ENCODE measurements around the gene SLC9A3.

DNA sequence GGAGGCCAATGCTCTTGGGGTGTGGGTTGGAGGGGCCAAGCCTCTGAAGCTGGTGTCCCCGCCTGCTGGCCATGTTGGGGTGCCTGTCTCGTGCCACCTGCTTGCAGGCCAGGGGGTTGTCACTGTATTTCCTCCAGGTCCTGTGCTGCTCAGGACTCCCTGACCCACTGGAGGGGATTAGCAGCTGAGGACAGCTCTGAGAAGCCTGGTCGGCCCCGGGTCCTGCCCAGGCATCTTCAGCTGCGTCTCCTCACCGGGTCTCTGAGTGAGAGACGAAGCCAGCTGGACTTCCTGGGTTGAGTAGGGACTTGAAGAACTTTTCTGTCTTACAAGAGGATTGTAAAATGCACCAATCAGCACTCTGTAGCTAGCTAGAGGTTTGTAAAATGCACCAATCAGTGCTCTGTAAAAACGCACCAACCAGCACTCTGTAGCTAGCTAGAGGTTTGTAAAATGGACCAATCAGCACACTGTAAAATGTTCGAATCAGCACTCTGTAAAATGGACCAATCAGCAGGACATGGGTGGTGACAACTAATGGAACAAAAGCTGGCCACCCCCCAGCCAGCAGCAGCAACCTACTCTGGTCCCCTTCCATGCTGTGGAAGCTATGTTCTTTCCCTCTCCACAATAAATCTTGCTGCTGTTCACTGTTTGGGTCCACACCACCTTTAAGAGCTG lies 20.6 kb upstream of the SLC9A3 start:
- no peak for TF ChIP-seq FEZF1 (tag by site-specific recombination; IDR thresholded peaks at IDR 0.05)
- TF ChIP-seq ZNF560 (tag by site-specific recombination; IDR thresholded peaks at IDR 0.05; ENCODE audit: borderline replicate concordance) = no peak
- TF ChIP-seq, protein P1, sequence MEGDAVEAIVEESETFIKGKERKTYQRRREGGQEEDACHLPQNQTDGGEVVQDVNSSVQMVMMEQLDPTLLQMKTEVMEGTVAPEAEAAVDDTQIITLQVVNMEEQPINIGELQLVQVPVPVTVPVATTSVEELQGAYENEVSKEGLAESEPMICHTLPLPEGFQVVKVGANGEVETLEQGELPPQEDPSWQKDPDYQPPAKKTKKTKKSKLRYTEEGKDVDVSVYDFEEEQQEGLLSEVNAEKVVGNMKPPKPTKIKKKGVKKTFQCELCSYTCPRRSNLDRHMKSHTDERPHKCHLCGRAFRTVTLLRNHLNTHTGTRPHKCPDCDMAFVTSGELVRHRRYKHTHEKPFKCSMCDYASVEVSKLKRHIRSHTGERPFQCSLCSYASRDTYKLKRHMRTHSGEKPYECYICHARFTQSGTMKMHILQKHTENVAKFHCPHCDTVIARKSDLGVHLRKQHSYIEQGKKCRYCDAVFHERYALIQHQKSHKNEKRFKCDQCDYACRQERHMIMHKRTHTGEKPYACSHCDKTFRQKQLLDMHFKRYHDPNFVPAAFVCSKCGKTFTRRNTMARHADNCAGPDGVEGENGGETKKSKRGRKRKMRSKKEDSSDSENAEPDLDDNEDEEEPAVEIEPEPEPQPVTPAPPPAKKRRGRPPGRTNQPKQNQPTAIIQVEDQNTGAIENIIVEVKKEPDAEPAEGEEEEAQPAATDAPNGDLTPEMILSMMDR (tag by site-specific recombination; IDR thresholded peaks at IDR 0.05) = no peak
- TF ChIP-seq, protein P2, sequence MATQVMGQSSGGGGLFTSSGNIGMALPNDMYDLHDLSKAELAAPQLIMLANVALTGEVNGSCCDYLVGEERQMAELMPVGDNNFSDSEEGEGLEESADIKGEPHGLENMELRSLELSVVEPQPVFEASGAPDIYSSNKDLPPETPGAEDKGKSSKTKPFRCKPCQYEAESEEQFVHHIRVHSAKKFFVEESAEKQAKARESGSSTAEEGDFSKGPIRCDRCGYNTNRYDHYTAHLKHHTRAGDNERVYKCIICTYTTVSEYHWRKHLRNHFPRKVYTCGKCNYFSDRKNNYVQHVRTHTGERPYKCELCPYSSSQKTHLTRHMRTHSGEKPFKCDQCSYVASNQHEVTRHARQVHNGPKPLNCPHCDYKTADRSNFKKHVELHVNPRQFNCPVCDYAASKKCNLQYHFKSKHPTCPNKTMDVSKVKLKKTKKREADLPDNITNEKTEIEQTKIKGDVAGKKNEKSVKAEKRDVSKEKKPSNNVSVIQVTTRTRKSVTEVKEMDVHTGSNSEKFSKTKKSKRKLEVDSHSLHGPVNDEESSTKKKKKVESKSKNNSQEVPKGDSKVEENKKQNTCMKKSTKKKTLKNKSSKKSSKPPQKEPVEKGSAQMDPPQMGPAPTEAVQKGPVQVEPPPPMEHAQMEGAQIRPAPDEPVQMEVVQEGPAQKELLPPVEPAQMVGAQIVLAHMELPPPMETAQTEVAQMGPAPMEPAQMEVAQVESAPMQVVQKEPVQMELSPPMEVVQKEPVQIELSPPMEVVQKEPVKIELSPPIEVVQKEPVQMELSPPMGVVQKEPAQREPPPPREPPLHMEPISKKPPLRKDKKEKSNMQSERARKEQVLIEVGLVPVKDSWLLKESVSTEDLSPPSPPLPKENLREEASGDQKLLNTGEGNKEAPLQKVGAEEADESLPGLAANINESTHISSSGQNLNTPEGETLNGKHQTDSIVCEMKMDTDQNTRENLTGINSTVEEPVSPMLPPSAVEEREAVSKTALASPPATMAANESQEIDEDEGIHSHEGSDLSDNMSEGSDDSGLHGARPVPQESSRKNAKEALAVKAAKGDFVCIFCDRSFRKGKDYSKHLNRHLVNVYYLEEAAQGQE (tag by site-specific recombination; IDR thresholded peaks at IDR 0.05) = no peak
- TF ChIP-seq YY1 (tag by site-specific recombination; IDR thresholded peaks at IDR 0.05) = no peak
- no peak for TF ChIP-seq HIC1 (tag by site-specific recombination; IDR thresholded peaks at IDR 0.05)
- no peak for TF ChIP-seq KLF1 (tag by site-specific recombination; IDR thresholded peaks at IDR 0.05)
- no peak for TF ChIP-seq ZNF292 (tag by site-specific recombination; IDR thresholded peaks at IDR 0.05; ENCODE audit: borderline replicate concordance, low read depth)
- no peak for TF ChIP-seq PBX3 (CRISPR knock-in tag; IDR thresholded peaks at IDR 0.05)
- TF ChIP-seq, protein P3, sequence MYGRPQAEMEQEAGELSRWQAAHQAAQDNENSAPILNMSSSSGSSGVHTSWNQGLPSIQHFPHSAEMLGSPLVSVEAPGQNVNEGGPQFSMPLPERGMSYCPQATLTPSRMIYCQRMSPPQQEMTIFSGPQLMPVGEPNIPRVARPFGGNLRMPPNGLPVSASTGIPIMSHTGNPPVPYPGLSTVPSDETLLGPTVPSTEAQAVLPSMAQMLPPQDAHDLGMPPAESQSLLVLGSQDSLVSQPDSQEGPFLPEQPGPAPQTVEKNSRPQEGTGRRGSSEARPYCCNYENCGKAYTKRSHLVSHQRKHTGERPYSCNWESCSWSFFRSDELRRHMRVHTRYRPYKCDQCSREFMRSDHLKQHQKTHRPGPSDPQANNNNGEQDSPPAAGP (tag by site-specific recombination; IDR thresholded peaks at IDR 0.05) = no peak
- no peak for TF ChIP-seq ZXDB (tag by site-specific recombination; IDR thresholded peaks at IDR 0.05)
- TF ChIP-seq ZNF610 (tag by site-specific recombination; IDR thresholded peaks at IDR 0.05; ENCODE audit: borderline replicate concordance) = no peak
